ENCODE measurements around the gene NUP205. TPM values are rescaled to one million over a fixed set of nuclear protein-coding genes. Genes with fewer than 3 reads are reported as not detected.
A peak's percentile ranks its signal among the peaks of the same experiment; 100 is the strongest.
"Not testable (repeated sequence)": the region's sequence is repeated elsewhere in the genome, so short reads cannot be mapped to it uniquely, and the experiment has no call there.

The NUP205 gene
- total RNA-seq, 1 donor from 2014 or later, result 78.0 TPM

GRCh38 chr7:135666156-135666555 lies 108.4 kb downstream of the NUP205 start:
- no peak for DNase-seq (ENCODE audit: low read depth, low spot score)

GRCh38 chr7:135666846-135667245 lies 109.1 kb downstream of the NUP205 start:
- DNase-seq (ENCODE audit: low read depth, low spot score), result no peak

GRCh38 chr7:135667626-135668025 lies 109.9 kb downstream of the NUP205 start:
- not testable (repeated sequence) for DNase-seq (ENCODE audit: low read depth, low spot score)

- not testable (repeated sequence) for DNase-seq (ENCODE audit: low read depth, low spot score)
These were observed 111.2 kb downstream of the NUP205 start for GRCh38 chr7:135668852-135669395.

- DNase-seq (ENCODE audit: low read depth, low spot score), result no peak
These were observed 112.1 kb downstream of the NUP205 start for GRCh38 chr7:135669774-135670173.

- no peak for DNase-seq (ENCODE audit: low read depth, low spot score)
These were observed 112.5 kb downstream of the NUP205 start for GRCh38 chr7:135670179-135670578.

- DNase-seq (ENCODE audit: low read depth, low spot score), result no peak
These were observed 115.0 kb downstream of the NUP205 start for GRCh38 chr7:135672560-135673359.

- no peak for DNase-seq (ENCODE audit: low read depth, low spot score)
These were observed 115.6 kb downstream of the NUP205 start for GRCh38 chr7:135673360-135673706.

GRCh38 chr7:135678612-135679575 lies 121.2 kb downstream of the NUP205 start:
- DNase-seq (ENCODE audit: low read depth, low spot score), result no peak

- no peak for DNase-seq (ENCODE audit: low read depth, low spot score)
These were observed 124.0 kb downstream of the NUP205 start for GRCh38 chr7:135681762-135682161.

- DNase-seq (ENCODE audit: low read depth, low spot score), result no peak
These were observed 124.5 kb downstream of the NUP205 start for GRCh38 chr7:135682191-135682590.

GRCh38 chr7:135683609-135684008 lies 125.9 kb downstream of the NUP205 start:
- DNase-seq (ENCODE audit: low read depth, low spot score), result no peak

- no peak for DNase-seq (ENCODE audit: low read depth, low spot score)
These were observed 126.4 kb downstream of the NUP205 start for GRCh38 chr7:135684136-135684535.

GRCh38 chr7:135684699-135685098 lies 127.0 kb downstream of the NUP205 start:
- DNase-seq (ENCODE audit: low read depth, low spot score), result no peak

GRCh38 chr7:135685306-135686084 lies 127.8 kb downstream of the NUP205 start:
- no peak for DNase-seq (ENCODE audit: low read depth, low spot score)

GRCh38 chr7:135687466-135687865 lies 129.7 kb downstream of the NUP205 start:
- DNase-seq (ENCODE audit: low read depth, low spot score), result no peak

- peak; percentile 36 for DNase-seq (ENCODE audit: low read depth, low spot score)
These were observed 132.8 kb downstream of the NUP205 start for GRCh38 chr7:135690566-135690965.

- DNase-seq (ENCODE audit: low read depth, low spot score), result peak; percentile 32
These were observed 134.3 kb downstream of the NUP205 start for GRCh38 chr7:135692055-135692454.

- not testable (repeated sequence) for DNase-seq (ENCODE audit: low read depth, low spot score)
These were observed 134.9 kb downstream of the NUP205 start for GRCh38 chr7:135692606-135693005.

- DNase-seq (ENCODE audit: low read depth, low spot score), result no peak
These were observed 135.8 kb downstream of the NUP205 start for GRCh38 chr7:135693558-135693957.

Data from pulmonary artery endothelial cell (primary cell).